HL-60 (cell line): ENCODE measurements around the gene CAMSAP1.

ENCODE experiments used
- DNase-seq, 2 experiments: peaks; one replicate each; pipeline ENCODE4 v3.0.0-alpha.2; 2010 to 2020; ENCODE audit warnings: low read depth in 1 of 2, low spot score in 1 of 2
- H3K27ac ChIP-seq: fragments of 250-450 bp; sonication (Bioruptor Pico); replicated peaks from 2 replicates; pipeline ENCODE4 v1.5.1; 2020; ENCODE audit warnings: mild to moderate bottlenecking, moderate library complexity
- H3K27me3 ChIP-seq: fragments of 250-450 bp; sonication (Bioruptor Pico); 2 replicates; pipeline ENCODE4 v1.5.1; 2021; ENCODE audit warnings: mild to moderate bottlenecking, moderate library complexity; ENCODE audit not compliant: insufficient read depth, poor library complexity, severe bottlenecking
- H3K4me3 ChIP-seq: replicated peaks from 2 replicates; pipeline ENCODE4 v1.5.1; 2011; ENCODE audit warnings: mild to moderate bottlenecking, control low read depth, low read length; ENCODE audit not compliant: insufficient read depth
- CTCF ChIP-seq: IDR thresholded peaks from one replicate; pipeline ENCODE4 v1.5.1; 2011; ENCODE audit warnings: low read length, control low read depth, inconsistent platforms; ENCODE audit not compliant: insufficient read depth
- GABPA ChIP-seq: IDR thresholded peaks from 2 replicates; pipeline ENCODE4 v1.6.1; 2012; ENCODE audit warnings: low read depth
- POLR2AphosphoS5 ChIP-seq: IDR thresholded peaks from 2 replicates; pipeline ENCODE4 v1.6.1; 2012; ENCODE audit warnings: low read depth
- REST ChIP-seq: IDR thresholded peaks from 2 replicates; pipeline ENCODE4 v1.6.1; 2012; ENCODE audit warnings: low read depth; ENCODE audit not compliant: insufficient replicate concordance
- SPI1 ChIP-seq: IDR thresholded peaks from 2 replicates; pipeline ENCODE4 v1.6.1; 2012; ENCODE audit warnings: low read depth, mild to moderate bottlenecking, borderline replicate concordance

CAMSAP1 gene

GRCh38 chr9:135930446-135931345, 23.4 kb upstream of the CAMSAP1 start:
- no peak for DNase-seq
- Histone ChIP-seq H3K27ac (no peak overlapping the region), H3K4me3 (no peak overlapping the region), H3K27me3 (no peaks in the 10 kb centered on the region)
- TF ChIP-seq REST: no peak
- no peak for TF ChIP-seq SPI1
- no peak for TF ChIP-seq GABPA

GRCh38 chr9:135929656-135930445, 22.5 kb upstream of the CAMSAP1 start:
- Histone ChIP-seq H3K27ac (no peak overlapping the region), H3K4me3 (no peak overlapping the region), H3K27me3 (no peaks in the 10 kb centered on the region)
- DNase-seq: no peak
- TF ChIP-seq POLR2AphosphoS5: no peak
- TF ChIP-seq REST: no peak
- no peak for TF ChIP-seq GABPA
- TF ChIP-seq CTCF: no peak
- no peak for TF ChIP-seq SPI1

- Histone ChIP-seq H3K27ac (no peak overlapping the region), H3K27me3 (no peaks in the 10 kb centered on the region), H3K4me3 (no peak overlapping the region)
- no peak for TF ChIP-seq REST
- TF ChIP-seq SPI1: no peak
- TF ChIP-seq GABPA: no peak
- TF ChIP-seq POLR2AphosphoS5: no peak
- no peak for TF ChIP-seq CTCF
- no peak for DNase-seq
These were observed 21.6 kb upstream of the CAMSAP1 start for GRCh38 chr9:135928731-135929655.
